GM10847 (cell line): ENCODE results near the gene CNFN.

Experiments used
- POLR2A ChIP-seq: IDR thresholded peaks from 2 replicates; pipeline ENCODE4 v1.6.1; 2011; ENCODE audit not compliant: insufficient read length; ENCODE audit errors: extremely low read depth

CNFN gene

DNA sequence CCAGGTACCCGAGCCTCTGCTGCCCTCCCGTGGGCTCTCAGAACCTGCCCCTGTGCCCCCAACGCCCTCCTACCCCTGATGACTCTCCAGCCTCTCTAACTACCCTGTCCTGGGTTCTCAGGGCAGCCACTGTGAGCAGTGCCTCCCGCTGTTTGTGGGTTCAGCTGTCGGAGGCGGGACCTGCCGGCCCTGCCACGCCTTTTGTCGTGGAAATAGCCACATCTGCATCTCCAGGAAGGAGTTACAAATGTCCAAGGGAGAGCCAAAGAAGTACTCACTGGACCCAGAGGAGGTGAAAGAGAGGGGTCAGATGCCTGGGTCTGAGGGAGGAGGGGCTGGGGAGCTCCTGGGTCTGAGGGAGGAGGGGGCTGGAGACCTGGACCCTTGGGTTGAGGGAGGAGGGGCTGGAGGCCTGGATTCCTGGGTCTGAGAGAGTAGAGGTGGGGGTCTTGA is 20.0 kb downstream of the CNFN start:
- TF ChIP-seq POLR2A, result no peak

DNA sequence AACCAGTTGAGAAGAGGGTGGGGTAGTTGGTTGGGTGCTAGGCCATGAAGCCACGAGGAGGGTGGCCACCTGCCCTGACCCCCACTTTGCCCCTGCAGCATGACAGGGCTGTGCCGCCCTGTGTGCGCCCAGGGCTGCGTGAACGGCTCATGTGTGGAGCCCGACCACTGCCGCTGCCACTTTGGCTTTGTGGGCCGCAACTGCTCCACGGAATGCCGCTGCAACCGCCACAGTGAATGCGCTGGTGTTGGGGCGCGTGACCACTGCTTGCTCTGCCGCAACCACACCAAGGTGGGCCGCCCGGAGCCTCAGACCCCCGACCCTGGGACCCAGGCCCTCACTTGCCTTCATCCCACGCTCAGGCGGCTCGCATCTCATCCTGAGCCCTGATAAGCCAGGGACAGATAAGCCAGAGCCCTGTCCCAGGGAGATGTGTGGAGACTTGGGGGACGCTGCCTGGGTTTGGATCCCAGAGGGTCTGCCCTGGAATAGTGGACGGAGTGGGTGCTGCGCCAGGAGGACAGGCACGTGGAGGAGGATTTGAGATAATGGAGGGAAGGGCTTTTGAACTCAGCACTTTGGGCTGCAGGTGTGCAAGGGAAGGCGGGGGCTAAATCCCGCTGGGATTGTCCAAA is 20.5 kb downstream of the CNFN start:
- TF ChIP-seq POLR2A, result no peak

DNA sequence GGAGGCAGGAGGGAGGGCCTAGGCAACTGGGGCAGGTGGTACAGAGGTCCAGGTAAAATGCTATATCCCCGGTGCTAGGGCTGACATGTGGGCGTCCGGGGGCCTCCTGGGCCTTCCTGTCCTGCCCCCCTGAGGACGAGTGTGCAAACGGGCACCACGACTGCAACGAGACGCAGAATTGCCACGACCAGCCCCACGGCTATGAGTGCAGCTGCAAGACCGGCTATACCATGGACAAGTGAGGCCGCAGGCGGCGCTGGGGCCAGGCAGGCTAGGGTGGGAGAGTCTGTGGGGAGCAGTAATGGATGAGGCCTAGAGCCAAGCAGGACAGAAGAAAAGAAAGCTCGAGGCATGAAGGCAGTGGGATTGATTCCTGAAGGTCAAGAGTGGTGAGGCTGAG is 21.3 kb downstream of the CNFN start:
- no peak for TF ChIP-seq POLR2A

DNA sequence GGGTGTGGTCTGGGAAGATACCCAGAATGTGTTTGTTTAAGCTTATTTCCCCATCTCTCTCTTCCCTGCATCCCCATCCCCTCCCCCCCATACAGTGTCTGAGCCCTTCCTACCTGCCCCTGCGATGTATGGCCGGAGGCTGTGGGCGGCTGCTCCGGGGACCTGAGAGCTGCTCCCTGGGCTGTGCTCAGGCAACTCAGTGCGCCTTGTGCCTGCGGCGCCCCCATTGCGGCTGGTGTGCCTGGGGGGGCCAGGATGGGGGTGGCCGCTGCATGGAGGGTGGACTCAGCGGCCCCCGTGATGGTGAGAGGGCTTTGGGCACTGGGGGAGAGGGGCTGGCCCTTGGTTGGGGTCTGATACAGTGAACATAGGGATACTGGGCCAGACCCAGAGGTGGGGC is 21.7 kb downstream of the CNFN start:
- TF ChIP-seq POLR2A, result no peak

DNA sequence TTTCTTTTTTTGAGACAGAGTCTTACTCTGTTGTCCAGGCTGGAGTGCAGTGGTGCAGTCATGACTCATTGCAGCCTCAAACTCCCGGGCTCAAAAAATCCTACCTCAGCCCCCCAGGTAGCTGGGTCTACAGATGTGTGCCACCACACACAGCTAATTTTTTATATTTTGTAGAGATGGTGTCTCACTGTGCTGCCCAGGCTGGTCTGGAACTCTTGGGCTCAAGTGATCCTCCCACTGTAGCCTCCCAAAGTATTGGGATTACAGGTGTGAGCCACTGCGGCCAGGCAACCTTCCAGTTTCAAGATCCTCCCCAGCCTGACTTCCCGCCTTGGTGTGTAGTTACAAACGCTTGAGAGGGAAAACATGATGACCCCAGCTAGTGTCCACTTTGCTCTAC is 22.2 kb downstream of the CNFN start:
- no peak for TF ChIP-seq POLR2A

DNA sequence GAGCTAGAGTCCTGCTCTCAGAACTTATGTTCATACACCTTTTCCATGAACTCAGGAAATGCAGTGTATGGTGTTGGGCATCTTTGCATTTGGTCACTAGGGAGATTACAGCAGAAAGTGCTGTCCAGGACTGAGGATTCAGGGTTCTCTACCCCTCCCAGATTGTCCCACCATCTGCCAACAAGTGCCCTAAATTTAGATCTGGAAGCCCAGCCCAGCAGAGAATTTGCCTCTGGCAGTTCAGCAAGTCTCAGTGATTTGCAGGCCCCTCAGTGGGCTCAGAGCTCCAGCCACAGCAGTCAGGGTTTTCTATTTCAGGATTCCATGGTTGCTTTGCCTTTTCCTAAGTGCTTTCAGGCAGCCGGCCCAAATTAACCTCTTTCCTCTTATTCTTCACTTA is 23.4 kb downstream of the CNFN start:
- TF ChIP-seq POLR2A, result no peak

DNA sequence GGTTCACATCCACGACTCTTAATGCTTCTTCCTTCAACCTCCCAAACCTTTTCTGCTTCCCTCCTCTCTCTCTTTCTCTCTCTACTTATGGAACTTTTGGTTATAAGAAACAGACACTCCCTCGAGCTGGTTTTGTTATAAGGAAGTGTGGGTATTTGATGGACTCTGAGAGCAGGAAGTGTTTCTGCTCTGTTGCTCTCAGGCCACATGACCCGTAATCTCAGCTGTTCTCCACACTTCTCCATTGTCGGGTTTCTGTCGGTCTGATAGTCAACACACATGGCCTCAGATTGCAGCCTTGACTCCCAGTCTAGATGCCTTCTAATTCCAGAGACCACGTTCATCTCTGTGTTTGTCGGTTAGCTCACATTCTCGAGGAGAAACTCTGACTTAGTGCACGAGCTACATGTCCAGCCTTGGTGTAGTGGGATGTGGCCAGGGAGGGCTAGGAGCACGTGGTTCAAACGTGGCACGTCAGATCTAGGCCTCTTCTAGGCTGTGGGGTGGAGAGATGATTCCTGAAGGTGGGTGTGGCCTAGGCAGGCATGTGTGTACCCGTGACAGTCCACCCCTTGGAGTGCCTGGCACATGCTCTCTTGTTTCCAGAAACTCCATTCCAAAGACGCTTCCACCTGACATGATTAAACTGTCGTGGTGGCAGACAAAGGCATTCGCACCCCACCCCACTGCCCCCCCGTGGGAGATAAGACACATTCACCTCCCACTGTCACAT is 26.3 kb downstream of the CNFN start:
- no peak for TF ChIP-seq POLR2A

DNA sequence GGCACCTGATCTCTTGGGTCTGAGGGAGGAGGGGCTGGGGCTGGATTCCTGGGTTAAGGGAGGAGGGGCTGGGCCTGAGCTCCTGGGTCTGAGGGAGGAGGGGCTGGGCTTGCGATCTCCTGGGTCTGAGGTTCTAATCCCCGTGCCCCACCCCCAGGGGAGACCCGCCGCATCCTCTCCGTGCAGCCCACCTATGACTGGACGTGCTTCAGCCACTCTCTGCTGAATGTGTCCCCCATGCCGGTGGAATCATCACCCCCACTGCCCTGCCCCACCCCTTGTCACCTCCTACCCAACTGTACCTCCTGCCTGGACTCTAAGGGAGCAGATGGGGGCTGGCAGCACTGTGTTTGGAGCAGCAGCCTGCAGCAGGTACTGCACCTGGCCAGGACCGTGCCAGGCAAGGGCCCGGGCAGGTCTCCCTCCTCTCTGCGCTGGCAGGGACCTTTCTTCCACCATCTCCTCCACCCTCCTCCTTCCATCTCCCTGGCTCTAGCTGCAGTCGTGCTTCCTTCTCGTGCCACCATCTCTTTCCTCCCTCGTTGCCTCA is 27.1 kb downstream of the CNFN start:
- TF ChIP-seq POLR2A, result no peak

DNA sequence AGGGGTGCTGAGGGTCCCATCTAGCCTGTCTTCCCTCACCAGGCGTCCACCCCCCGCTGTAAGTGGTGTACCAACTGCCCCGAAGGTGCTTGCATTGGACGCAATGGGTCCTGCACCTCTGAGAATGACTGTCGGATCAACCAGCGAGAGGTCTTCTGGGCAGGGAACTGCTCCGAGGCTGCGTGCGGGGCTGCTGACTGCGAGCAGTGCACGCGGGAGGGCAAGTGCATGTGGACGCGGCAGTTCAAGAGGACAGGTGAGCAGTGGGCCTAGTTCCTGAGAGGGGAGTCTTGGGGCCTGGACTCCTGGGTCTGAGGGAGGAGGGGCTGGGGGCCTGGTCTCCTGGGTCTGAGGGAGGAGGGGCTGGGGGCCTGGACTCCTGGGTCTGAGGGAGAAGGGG is 27.8 kb downstream of the CNFN start:
- TF ChIP-seq POLR2A, result no peak

DNA sequence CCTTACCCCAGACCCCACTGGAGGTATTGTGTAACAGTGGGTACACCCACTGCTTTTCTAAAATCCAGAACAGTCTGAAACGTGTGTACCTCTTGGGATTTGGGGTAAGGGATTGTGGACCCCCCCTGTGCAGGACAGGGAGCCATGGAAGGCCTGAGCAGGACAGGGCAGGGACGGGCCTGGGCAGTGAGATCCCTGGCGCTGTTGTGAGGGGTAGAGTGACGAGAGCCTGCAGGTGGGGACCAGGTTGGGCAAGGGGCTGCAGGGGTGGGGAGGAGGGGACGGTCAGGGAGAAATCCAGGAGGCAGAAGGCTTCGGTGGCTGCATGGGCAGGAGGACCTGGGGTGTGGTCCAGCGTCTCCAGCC is 28.6 kb downstream of the CNFN start:
- no peak for TF ChIP-seq POLR2A

DNA sequence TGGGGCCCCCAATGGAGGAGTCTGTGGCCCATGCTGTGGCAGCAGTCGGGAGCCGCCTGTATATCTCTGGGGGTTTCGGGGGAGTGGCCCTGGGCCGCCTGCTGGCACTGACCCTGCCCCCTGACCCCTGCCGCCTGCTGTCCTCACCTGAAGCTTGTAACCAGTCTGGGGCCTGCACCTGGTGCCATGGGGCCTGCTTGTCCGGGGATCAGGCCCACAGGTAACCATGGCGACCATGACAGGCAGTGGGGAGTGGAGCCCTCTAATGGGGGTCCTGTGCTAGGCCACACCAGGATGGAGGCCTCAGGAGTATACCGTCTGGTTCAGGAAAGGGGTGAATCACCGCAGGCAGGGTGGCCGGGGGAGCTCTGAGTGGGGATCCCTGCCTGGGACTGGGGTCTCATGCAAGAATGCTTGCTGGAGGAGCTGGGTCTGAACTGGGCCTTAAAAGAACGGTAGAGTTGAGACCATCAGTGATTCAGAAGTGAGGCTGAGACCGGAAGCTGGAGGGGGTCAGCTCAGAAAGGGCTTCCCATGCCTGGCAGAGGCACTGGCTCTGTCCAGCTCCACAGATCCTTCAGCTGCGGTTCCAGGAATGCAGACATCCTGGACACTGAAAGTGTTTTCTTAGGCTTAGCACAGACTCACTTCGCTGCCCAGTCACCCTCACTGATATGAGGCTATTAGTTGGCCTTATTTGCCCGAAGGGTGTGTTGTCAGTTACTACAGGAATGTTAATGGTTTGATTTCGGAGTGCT is 29.1 kb downstream of the CNFN start:
- TF ChIP-seq POLR2A, result no peak

DNA sequence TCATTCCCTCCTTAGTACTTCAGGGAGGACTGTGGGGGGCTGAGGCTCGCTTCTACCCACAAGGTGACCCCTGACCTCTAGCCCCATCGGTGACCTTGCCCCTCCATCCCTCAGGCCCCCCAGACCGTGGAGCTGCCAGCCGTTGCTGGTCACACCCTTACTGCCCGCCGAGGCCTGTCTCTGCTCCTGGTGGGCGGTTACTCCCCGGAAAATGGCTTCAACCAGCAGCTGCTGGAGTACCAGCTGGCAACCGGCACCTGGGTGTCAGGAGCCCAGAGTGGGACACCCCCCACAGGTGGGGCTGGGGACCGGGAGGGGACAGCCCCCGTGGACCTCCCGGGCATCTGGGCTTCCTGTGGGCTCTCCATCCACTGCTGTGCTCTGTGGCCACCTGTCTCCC is 32.8 kb downstream of the CNFN start:
- TF ChIP-seq POLR2A, result no peak

DNA sequence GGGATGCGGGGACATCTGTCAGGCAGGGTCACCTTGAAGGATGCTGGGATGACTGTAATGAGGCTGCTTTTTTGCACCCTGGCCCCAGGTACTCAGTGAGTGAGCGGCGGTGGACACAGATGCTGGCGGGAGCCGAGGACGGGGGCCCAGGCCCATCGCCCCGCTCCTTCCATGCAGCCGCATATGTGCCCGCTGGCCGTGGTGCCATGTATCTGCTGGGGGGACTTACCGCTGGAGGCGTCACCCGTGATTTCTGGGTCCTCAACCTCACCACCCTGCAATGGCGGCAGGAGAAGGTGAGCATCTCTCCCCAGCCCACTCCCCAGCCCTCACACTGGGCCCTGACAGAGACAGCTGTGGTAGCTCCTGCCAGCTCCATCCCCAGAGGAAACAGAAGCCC is 33.4 kb downstream of the CNFN start:
- TF ChIP-seq POLR2A, result no peak

DNA sequence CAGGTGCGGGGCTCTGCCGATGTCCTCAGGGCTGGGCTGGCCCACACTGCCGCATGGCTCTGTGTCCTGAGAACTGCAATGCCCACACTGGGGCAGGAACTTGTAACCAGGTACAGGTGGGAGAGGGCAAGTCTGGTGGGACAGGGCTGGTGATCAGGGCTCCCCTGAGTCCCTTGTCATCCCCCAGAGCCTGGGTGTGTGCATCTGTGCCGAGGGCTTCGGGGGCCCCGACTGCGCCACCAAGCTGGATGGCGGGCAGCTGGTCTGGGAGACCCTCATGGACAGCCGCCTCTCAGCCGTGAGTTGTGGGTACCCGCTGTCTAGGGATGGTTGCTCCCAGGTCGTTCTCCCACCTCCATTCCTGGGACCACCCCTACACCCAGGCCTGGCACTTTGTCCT is 34.2 kb downstream of the CNFN start:
- TF ChIP-seq POLR2A, result no peak

DNA sequence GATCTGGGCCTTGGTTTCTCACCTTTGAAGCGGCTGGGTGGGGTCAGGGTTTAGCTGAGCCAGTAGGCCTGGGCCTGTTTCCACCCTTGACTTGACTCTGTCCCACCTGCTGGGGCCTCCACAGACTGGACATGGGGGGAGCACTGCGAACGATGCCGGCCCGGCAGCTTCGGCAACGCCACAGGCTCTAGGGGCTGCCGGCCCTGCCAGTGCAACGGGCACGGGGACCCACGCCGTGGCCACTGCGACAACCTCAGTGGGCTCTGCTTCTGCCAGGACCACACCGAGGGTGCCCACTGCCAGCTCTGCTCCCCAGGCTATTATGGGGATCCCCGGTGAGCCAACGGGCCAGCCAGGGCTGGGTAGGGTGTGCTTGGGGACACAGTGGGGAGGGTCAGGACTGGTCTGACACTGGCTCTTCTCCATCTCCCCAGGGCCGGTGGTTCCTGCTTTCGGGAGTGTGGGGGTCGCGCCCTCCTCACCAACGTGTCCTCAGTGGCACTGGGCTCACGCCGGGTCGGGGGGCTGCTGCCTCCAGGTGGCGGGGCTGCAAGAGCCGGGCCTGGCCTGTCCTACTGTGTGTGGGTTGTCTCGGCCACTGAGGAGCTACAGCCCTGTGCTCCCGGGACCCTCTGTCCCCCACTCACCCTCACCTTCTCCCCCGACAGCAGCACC is 36.6 kb downstream of the CNFN start:
- no peak for TF ChIP-seq POLR2A
